ENCODE data around the gene TYRO3. TPM values are rescaled to one million over a fixed set of nuclear protein-coding genes. Genes with fewer than 3 reads are reported as not detected.

TYRO3 gene
- total and polyA plus RNA-seq, 7 donors = 1.6 to 5.8 (median 4.6) TPM

DNA sequence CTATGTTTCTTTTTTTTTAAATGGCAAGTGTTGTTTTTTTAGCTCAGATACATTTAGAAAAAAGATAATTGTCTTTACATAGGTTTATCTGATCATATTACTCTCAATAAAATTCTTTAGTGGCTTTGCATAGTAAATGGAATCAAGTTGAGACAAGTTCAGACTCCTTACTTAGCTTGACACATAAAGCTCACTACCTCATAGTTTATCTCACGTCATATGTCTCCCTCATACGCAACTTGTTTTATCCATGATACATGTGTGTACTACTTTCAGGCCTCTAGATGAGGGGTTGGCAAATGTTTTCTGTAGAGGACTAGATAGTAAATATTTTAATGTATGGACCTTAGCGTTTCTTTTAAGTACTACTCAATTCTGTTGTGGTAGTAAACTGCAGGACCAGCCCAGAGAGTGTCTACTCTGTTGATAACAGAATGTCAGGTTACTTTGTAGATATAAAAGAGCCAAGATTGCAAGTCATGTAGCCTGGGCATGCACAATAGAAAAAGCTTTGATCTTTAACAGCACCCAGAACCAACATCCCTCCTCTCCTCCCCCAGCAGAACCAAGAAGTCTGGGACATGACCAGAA lies 73.0 kb downstream of the TYRO3 start:
- Histone ChIP-seq H3K27me3 (ENCODE audit: insufficient read depth in 3 of 3, low read length in 2 of 3) (no peaks in the 10 kb centered on the region), H3K4me1 (peaks cover 20% of the 10 kb centered on the region), H3K36me3 (ENCODE audit: insufficient read depth in 1 of 2, low read depth in 1 of 2) (no peaks in the 10 kb centered on the region), H3K4me3 (no peak overlapping the region), H3K27ac (no peak overlapping the region), H3K9me3 (no peaks in the 10 kb centered on the region)
- TF ChIP-seq, protein P1, sequence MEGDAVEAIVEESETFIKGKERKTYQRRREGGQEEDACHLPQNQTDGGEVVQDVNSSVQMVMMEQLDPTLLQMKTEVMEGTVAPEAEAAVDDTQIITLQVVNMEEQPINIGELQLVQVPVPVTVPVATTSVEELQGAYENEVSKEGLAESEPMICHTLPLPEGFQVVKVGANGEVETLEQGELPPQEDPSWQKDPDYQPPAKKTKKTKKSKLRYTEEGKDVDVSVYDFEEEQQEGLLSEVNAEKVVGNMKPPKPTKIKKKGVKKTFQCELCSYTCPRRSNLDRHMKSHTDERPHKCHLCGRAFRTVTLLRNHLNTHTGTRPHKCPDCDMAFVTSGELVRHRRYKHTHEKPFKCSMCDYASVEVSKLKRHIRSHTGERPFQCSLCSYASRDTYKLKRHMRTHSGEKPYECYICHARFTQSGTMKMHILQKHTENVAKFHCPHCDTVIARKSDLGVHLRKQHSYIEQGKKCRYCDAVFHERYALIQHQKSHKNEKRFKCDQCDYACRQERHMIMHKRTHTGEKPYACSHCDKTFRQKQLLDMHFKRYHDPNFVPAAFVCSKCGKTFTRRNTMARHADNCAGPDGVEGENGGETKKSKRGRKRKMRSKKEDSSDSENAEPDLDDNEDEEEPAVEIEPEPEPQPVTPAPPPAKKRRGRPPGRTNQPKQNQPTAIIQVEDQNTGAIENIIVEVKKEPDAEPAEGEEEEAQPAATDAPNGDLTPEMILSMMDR (IDR thresholded peaks at IDR 0.05) = no peak
- WGBS, 3 donors = 93 to 94% (median 93%) methylated on average over 3 of the region's 3 CpGs
- intact Hi-C loops (cut with DNase I) = no loop called here
- ATAC-seq (no peak), DNase-seq (no peak)

Other genes with a start within 250 kb of the TYRO3 start
- gene OIP5, start 226.6 kb upstream of the TYRO3 start, total RNA-seq = 1 to 10 TPM in 3 of 4 donors, under 1 TPM in 1; 0.89 to 5.4 (median 2.5) TPM
- 1 to 10 TPM in 2 of 3 donors, under 1 TPM in 1; 0.31 to 2.4 (median 1.8) TPM for gene OIP5, start 226.6 kb upstream of the TYRO3 start, polyA plus RNA-seq
- gene NUSAP1, start 226.3 kb upstream of the TYRO3 start, total RNA-seq = 1 to 10 TPM; 2.1 to 4.6 (median 2.9) TPM
- 1 to 10 TPM; 1.0 to 5.6 (median 1.6) TPM for gene NUSAP1, start 226.3 kb upstream of the TYRO3 start, polyA plus RNA-seq
- 10 to 100 TPM; 23.0 to 52.1 (median 36.4) TPM for gene NDUFAF1, start 156.7 kb upstream of the TYRO3 start, total RNA-seq
- gene NDUFAF1, start 156.7 kb upstream of the TYRO3 start, polyA plus RNA-seq = 10 to 100 TPM; 54.9 to 93.6 (median 60.6) TPM
- 10 to 100 TPM; 27.0 to 40.3 (median 32.2) TPM for gene RTF1, start 142.1 kb upstream of the TYRO3 start, total RNA-seq
- 10 to 100 TPM; 12.2 to 28.4 (median 15.1) TPM for gene RTF1, start 142.1 kb upstream of the TYRO3 start, polyA plus RNA-seq
- gene ITPKA, start 65.3 kb upstream of the TYRO3 start, total RNA-seq = 1 to 10 TPM in 1 of 4 donors, under 1 TPM in 2, not detected in 1; 0.23 to 1.3 (median 0.89) TPM
- 1 to 10 TPM in 1 of 3 donors, under 1 TPM in 2; 0.04 to 1.7 (median 0.68) TPM for gene ITPKA, start 65.3 kb upstream of the TYRO3 start, polyA plus RNA-seq
- gene LTK, start 45.4 kb upstream of the TYRO3 start, total RNA-seq = 1 to 10 TPM in 1 of 4 donors, under 1 TPM in 3; 0.13 to 1.1 (median 0.18) TPM
- gene LTK, start 45.4 kb upstream of the TYRO3 start, polyA plus RNA-seq = under 1 TPM in 2 of 3 donors, not detected in 1; 0.05 to 0.12 TPM
- gene RPAP1, start 15.0 kb upstream of the TYRO3 start, total RNA-seq = 10 to 100 TPM; 36.9 to 43.7 (median 40.9) TPM
- gene RPAP1, start 15.0 kb upstream of the TYRO3 start, polyA plus RNA-seq = 10 to 100 TPM; 16.6 to 33.8 (median 31.7) TPM
- 10 to 100 TPM; 13.1 to 25.8 (median 19.9) TPM for gene MGA, start 101.2 kb downstream of the TYRO3 start, total RNA-seq
- 10 to 100 TPM in 1 of 3 donors, 1 to 10 TPM in 2; 2.6 to 10.5 (median 3.2) TPM for gene MGA, start 101.2 kb downstream of the TYRO3 start, polyA plus RNA-seq
- 10 to 100 TPM in 1 of 4 donors, 1 to 10 TPM in 3; 7.1 to 10.3 (median 8.1) TPM for gene MAPKBP1, start 215.3 kb downstream of the TYRO3 start, total RNA-seq
- 1 to 10 TPM; 2.4 to 5.3 (median 2.9) TPM for gene MAPKBP1, start 215.3 kb downstream of the TYRO3 start, polyA plus RNA-seq